KOPT-K1 (cell line): ENCODE measurements around the gene PLAAT2.
"Not testable (repeated sequence)": the region's sequence is repeated elsewhere in the genome, so short reads cannot be mapped to it uniquely, and the experiment has no call there.

Experiments
- H3K27ac ChIP-seq: fragments of 200-600 bp; sonication (generic); 2 replicates; pipeline ENCODE4 v1.5.1; 2016; ENCODE audit warnings: antibody characterized with exemption, mild to moderate bottlenecking, low read depth, low read length; ENCODE audit not compliant: poor library complexity, severe bottlenecking
- H3K36me3 ChIP-seq: fragments of 200-600 bp; sonication (generic); 2 replicates; pipeline ENCODE4 v1.5.1; 2017; ENCODE audit warnings: antibody characterized with exemption, mild to moderate bottlenecking, low read length, moderate library complexity; ENCODE audit not compliant: insufficient read depth
- H3K9me3 ChIP-seq: fragments of 200-600 bp; sonication (generic); 2 replicates; pipeline ENCODE4 v1.5.1; 2017; ENCODE audit warnings: antibody characterized with exemption, low read length, mild to moderate bottlenecking; ENCODE audit not compliant: insufficient read depth, poor library complexity, severe bottlenecking

Gene PLAAT2

GRCh38 chr11:63542506-63542905, 20.7 kb downstream of the PLAAT2 start:
- H3K36me3 ChIP-seq, result peaks cover 10% of the 10 kb centered on the region; the same call in 1 of the 2 replicates
- H3K9me3 ChIP-seq, H3K27ac ChIP-seq: not testable (repeated sequence)

- Histone ChIP-seq H3K27ac (peak overlapping the region; percentile 88), H3K9me3 (no peaks in the 10 kb centered on the region)
These were observed 25.7 kb downstream of the PLAAT2 start for GRCh38 chr11:63537293-63538101.

GRCh38 chr11:63536669-63537292, 26.4 kb downstream of the PLAAT2 start, which contains the start of gene PLAAT4:
PLAAT4 (plus strand) TSS chr11:63536808; CDS start chr11:63536869, 61 bp downstream.
- Histone ChIP-seq H3K27ac (peak within 1 kb of the TSS; percentile 88), H3K36me3 (no peaks in the 10 kb centered on the region), H3K9me3 (no peaks in the 10 kb centered on the region)

More at GRCh38 chr11:63537293-63538101, 25.7 kb downstream of the PLAAT2 start:
- H3K36me3 ChIP-seq, result no peaks in the 10 kb centered on the region

- Histone ChIP-seq H3K36me3 (no peaks in the 10 kb centered on the region), H3K9me3 (no peaks in the 10 kb centered on the region), H3K27ac (peak overlapping the region; percentile 88)
These were observed 27.4 kb downstream of the PLAAT2 start for GRCh38 chr11:63535734-63536133.

GRCh38 chr11:63534895-63535461, 28.2 kb downstream of the PLAAT2 start:
- Histone ChIP-seq H3K36me3 (no peaks in the 10 kb centered on the region), H3K9me3 (no peaks in the 10 kb centered on the region), H3K27ac (peak overlapping the region; percentile 88)

GRCh38 chr11:63534076-63534475, 29.1 kb downstream of the PLAAT2 start:
- Histone ChIP-seq H3K36me3 (no peaks in the 10 kb centered on the region), H3K27ac (no peak overlapping the region), H3K9me3 (no peaks in the 10 kb centered on the region)

- no peak overlapping the region for H3K27ac ChIP-seq
These were observed 30.2 kb downstream of the PLAAT2 start for GRCh38 chr11:63532799-63533475.

GRCh38 chr11:63532117-63532516, 31.1 kb downstream of the PLAAT2 start:
- H3K27ac ChIP-seq, result peak overlapping the region; percentile 35
- no peaks in the 10 kb centered on the region for H3K9me3 ChIP-seq
- H3K36me3 ChIP-seq, result no peaks in the 10 kb centered on the region

More at GRCh38 chr11:63532799-63533475, 30.2 kb downstream of the PLAAT2 start:
- no peaks in the 10 kb centered on the region for H3K9me3 ChIP-seq
- no peaks in the 10 kb centered on the region for H3K36me3 ChIP-seq

- H3K36me3 ChIP-seq, H3K9me3 ChIP-seq: not testable (repeated sequence)
- H3K27ac ChIP-seq, result peak overlapping the region; percentile 35
These were observed 31.9 kb downstream of the PLAAT2 start for GRCh38 chr11:63531074-63531792.

GRCh38 chr11:63530021-63530420, 33.2 kb downstream of the PLAAT2 start:
- Histone ChIP-seq H3K27ac (no peak overlapping the region), H3K9me3 (no peaks in the 10 kb centered on the region)

GRCh38 chr11:63529373-63529772, 33.8 kb downstream of the PLAAT2 start:
- not testable (repeated sequence) for H3K36me3 ChIP-seq, H3K9me3 ChIP-seq, H3K27ac ChIP-seq

More at GRCh38 chr11:63530021-63530420, 33.2 kb downstream of the PLAAT2 start:
- no peaks in the 10 kb centered on the region for H3K36me3 ChIP-seq

GRCh38 chr11:63528729-63529278, 34.4 kb downstream of the PLAAT2 start:
- not testable (repeated sequence) for H3K27ac ChIP-seq, H3K36me3 ChIP-seq, H3K9me3 ChIP-seq

- not testable (repeated sequence) for H3K27ac ChIP-seq, H3K36me3 ChIP-seq
These were observed 35.0 kb downstream of the PLAAT2 start for GRCh38 chr11:63528156-63528555.

GRCh38 chr11:63527667-63528066, 35.5 kb downstream of the PLAAT2 start:
- H3K9me3 ChIP-seq, result peaks cover 12% of the 10 kb centered on the region
- H3K27ac ChIP-seq, result no peak overlapping the region
- H3K36me3 ChIP-seq, result no peaks in the 10 kb centered on the region

More at GRCh38 chr11:63528156-63528555, 35.0 kb downstream of the PLAAT2 start:
- peaks cover 12% of the 10 kb centered on the region for H3K9me3 ChIP-seq
